ENCODE measurements around the gene C2CD3. TPM values are rescaled to one million over a fixed set of nuclear protein-coding genes. Genes with fewer than 3 reads are reported as not detected.

C2CD3 gene
- total and polyA plus RNA-seq, 9 of the 15 experiments (the other 6 are each of a cell fraction or from before 2014, with no cell fraction given): 4.4 to 20.2 (median 15.4) TPM

- intact Hi-C loops (cut with micrococcal nuclease): loop anchor here (1.0 to 5.0 kb wide), 2 partner anchors 28 to 76 kb away; no protein-coding TSS in a partner anchor
- peak; percentile 92 for ATAC-seq
- H3K27me3 ChIP-seq (ENCODE audit: control insufficient read depth in 2 of 2, insufficient read depth in 2 of 2, low read length in 2 of 2): no peaks in the 10 kb centered on the region
- H2AFZ ChIP-seq (ENCODE audit: low read depth, low read length): peak overlapping the region; percentile 75
- no TSS peak for BruUV-seq (replicated peaks)
- peak; percentile 99 for FAIRE-seq
- peaks cover 5% of the 10 kb centered on the region for H3K9me1 ChIP-seq (ENCODE audit: control insufficient read depth, insufficient read depth, low read length)
- CTCF ChIA-PET (ENCODE audit: low intra/inter-chr PET ratio): no interaction called here
- POLR2A ChIA-PET: interaction anchor here (0.6 to 1.9 kb wide), 6 partner anchors 9 to 172 kb away, joined by 3 to 8 read pairs (median 3); partner anchors contain the start of gene UCP2
- H3K36me3 ChIP-seq (ENCODE audit: control insufficient read depth, insufficient read depth, low read length): no peaks in the 10 kb centered on the region
- peak overlapping the region; percentile 26; the same call in 1 of the 2 replicates for H3K4me2 ChIP-seq (ENCODE audit: insufficient read depth, low read length)
- in situ Hi-C loops (cut with MboI): no loop called here
- H3K9ac ChIP-seq (ENCODE audit: insufficient read depth in 1 of 2, low read depth in 2 of 2, low read length in 2 of 2): peak overlapping the region; percentile 45 to 59
- H3K79me2 ChIP-seq (ENCODE audit: control insufficient read depth, insufficient read depth, low read length): no peaks in the 10 kb centered on the region
- H3K4me3 ChIP-seq: no peak overlapping the region
- DNase-seq (ENCODE audit: extremely low read depth in 1 of 4, low spot score in 3 of 4): peak; percentile 72 to 97 (median 87)
- peak overlapping the region; percentile 83 for H3K27ac ChIP-seq (ENCODE audit: extremely low read depth, low read depth, low read length)
- H3K4me1 ChIP-seq (replicated peaks in 1 of 2; ENCODE audit: control insufficient read depth in 2 of 2, insufficient read depth in 2 of 2, low read length in 2 of 2): peaks cover 62 to 68% of the 10 kb centered on the region in 2 experiments
- H3K9me3 ChIP-seq (replicated peaks; ENCODE audit: control insufficient read depth, insufficient read depth, low read depth, low read length): no peaks in the 10 kb centered on the region
- WGBS (ENCODE audit: insufficient coverage, low coverage, missing lambda C conversion rate): 2% methylated on average over 8 of the region's 8 CpGs
- peaks cover 4% of the 10 kb centered on the region; the same call in 1 of the 2 replicates for H4K20me1 ChIP-seq (replicated peaks; ENCODE audit: control insufficient read depth, insufficient read depth, low read length)
- TF ChIP-seq MITF (IDR thresholded peaks at IDR 0.05) (peak; percentile 74), HDGF (IDR thresholded peaks at IDR 0.05) (no peak), THRAP3 (IDR thresholded peaks at IDR 0.05; ENCODE audit: borderline replicate concordance) (no peak), WHSC1 (IDR thresholded peaks at IDR 0.05; ENCODE audit: low read length) (no peak), MECOM (CRISPR knock-in tag; IDR thresholded peaks at IDR 0.05) (peak; percentile 91), HDAC6 (IDR thresholded peaks at IDR 0.05; ENCODE audit: low read depth, low read length) (no peak), NR3C1 (CRISPR knock-in tag; IDR thresholded peaks at IDR 0.05) (no peak), ARID2 (IDR thresholded peaks at IDR 0.05) (no peak), POLR3A (IDR thresholded peaks at IDR 0.05; ENCODE audit: borderline replicate concordance, extremely low read depth, insufficient read depth, insufficient read length) (peak; percentile 6), RBM14 (IDR thresholded peaks at IDR 0.05; ENCODE audit: borderline replicate concordance, insufficient read depth, low read depth, low read length) (no peak), SRSF1 (IDR thresholded peaks at IDR 0.05; ENCODE audit: low read depth, low read length) (no peak), HNRNPK (IDR thresholded peaks at IDR 0.05; ENCODE audit: low read depth, low read length, poor library complexity, severe bottlenecking) (no peak), SUPT5H (IDR thresholded peaks at IDR 0.05) (no peak), ZBTB1 (CRISPR knock-in tag; IDR thresholded peaks at IDR 0.05; ENCODE audit: borderline replicate concordance, low read depth) (0 out of 2 replicates have a peak, but pooled peaks have one; percentile 8), TAF9B (IDR thresholded peaks at IDR 0.05; ENCODE audit: partially characterized antibody) (no peak), POLR2G (IDR thresholded peaks at IDR 0.05; ENCODE audit: low read depth, low read length) (peak; percentile 51), SAFB (IDR thresholded peaks at IDR 0.05; ENCODE audit: borderline replicate concordance, low read depth, low read length) (no peak), ADNP (tag; IDR thresholded peaks at IDR 0.05) (peak; percentile 84), NR1H2 (CRISPR knock-in tag; IDR thresholded peaks at IDR 0.05) (peak; percentile 66; the same call in 1 of the 2 replicates), BHLHE40 (IDR thresholded peaks at IDR 0.05; ENCODE audit: low read length) (peak; percentile 78)
- TF ChIP-seq, protein P1, sequence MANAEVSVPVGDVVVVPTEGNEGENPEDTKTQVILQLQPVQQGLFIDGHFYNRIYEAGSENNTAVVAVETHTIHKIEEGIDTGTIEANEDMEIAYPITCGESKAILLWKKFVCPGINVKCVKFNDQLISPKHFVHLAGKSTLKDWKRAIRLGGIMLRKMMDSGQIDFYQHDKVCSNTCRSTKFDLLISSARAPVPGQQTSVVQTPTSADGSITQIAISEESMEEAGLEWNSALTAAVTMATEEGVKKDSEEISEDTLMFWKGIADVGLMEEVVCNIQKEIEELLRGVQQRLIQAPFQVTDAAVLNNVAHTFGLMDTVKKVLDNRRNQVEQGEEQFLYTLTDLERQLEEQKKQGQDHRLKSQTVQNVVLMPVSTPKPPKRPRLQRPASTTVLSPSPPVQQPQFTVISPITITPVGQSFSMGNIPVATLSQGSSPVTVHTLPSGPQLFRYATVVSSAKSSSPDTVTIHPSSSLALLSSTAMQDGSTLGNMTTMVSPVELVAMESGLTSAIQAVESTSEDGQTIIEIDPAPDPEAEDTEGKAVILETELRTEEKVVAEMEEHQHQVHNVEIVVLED (CRISPR knock-in tag; IDR thresholded peaks at IDR 0.05): 0 out of 2 replicates have a peak, but pooled peaks have one; percentile 16
Measured at GRCh38 chr11:74011360-74012073, 159.3 kb downstream of the C2CD3 start.
